Cardiac muscle cell (in vitro differentiated cells and primary cell): ENCODE data around the gene WFS1. TPM values are rescaled to one million over a fixed set of nuclear protein-coding genes. Genes with fewer than 3 reads are reported as not detected.
A peak's percentile ranks its signal among the peaks of the same experiment; 100 is the strongest.

Source experiments
- DNase-seq, 2 donors: peaks; one replicate each; pipeline versions ENCODE4 v3.0.0 to v3.0.0-alpha.2; 2010 to 2017; ENCODE audit warnings: low read depth in 1 of 2, low spot score in 1 of 2
- H3K27ac ChIP-seq: fragments of 200-600 bp; sonication (generic); 2 replicates; pipeline ENCODE4 v1.5.1; 2016
- H3K27me3 ChIP-seq: fragments of 200-600 bp; sonication (generic); 2 replicates; pipeline ENCODE4 v1.6.0; 2016; ENCODE audit warnings: control low read depth
- H3K36me3 ChIP-seq: fragments of 200-600 bp; sonication (generic); 2 replicates; pipeline ENCODE4 v1.5.1; 2016; ENCODE audit warnings: control low read depth
- H3K4me1 ChIP-seq: fragments of 200-600 bp; sonication (generic); 2 replicates; pipeline ENCODE4 v1.8.1; 2017; ENCODE audit warnings: low read depth, mild to moderate bottlenecking, mixed run types
- H3K4me3 ChIP-seq: fragments of 200-600 bp; sonication (generic); 2 replicates; pipeline ENCODE4 v1.5.1; 2016; ENCODE audit warnings: mild to moderate bottlenecking
- H3K9me3 ChIP-seq: fragments of 200-600 bp; sonication (generic); 2 replicates; pipeline ENCODE4 v1.5.1; 2017; ENCODE audit warnings: low read depth, mild to moderate bottlenecking, control low read depth
- polyA plus RNA-seq: library from polyadenylated mRNA; unstranded; fragments of >200 nt; fragmentation: Nextera tagmentation; extraction: Ambion mirVana; gene quantifications from 2 replicates; pipeline ENCODE4 v1.2.1, GENCODE V29; 2016
- total RNA-seq: library from RNA; depleted of rRNA; stranded (reverse); fragments of >200 nt; gene quantifications from 2 replicates; pipeline ENCODE4 v1.2.3, GENCODE V29; 2016
- TF ChIP-seq, protein P1 (sequence below): IDR thresholded peaks from 2 replicates; pipeline ENCODE4 v1.5.1; 2012; ENCODE audit warnings: low read depth, mild to moderate bottlenecking, low read length

The WFS1 gene
- total and polyA plus RNA-seq, 2 experiments from 2014 or later = 29.0 to 30.4 TPM

DNA sequence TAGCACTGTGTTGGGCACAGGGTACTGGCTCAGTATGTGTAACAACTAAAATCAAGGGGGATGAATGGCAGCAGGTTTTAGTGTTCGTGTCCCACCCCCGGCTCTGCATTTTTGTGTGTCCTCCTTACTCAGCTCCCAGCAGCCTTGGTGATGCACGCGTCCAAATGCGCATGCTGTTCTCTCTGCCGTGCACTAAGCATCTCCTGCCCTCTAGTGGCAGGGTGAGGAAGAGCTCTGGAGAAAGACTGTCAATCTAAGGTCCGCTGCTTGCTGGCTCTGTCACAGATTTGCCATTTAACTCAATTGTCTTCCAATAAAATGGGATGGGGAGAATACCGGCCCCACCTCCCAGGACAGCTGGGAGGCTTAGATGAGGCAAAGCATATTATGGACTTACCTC is 61.4 kb downstream of the WFS1 start:
- TF ChIP-seq, protein P1, sequence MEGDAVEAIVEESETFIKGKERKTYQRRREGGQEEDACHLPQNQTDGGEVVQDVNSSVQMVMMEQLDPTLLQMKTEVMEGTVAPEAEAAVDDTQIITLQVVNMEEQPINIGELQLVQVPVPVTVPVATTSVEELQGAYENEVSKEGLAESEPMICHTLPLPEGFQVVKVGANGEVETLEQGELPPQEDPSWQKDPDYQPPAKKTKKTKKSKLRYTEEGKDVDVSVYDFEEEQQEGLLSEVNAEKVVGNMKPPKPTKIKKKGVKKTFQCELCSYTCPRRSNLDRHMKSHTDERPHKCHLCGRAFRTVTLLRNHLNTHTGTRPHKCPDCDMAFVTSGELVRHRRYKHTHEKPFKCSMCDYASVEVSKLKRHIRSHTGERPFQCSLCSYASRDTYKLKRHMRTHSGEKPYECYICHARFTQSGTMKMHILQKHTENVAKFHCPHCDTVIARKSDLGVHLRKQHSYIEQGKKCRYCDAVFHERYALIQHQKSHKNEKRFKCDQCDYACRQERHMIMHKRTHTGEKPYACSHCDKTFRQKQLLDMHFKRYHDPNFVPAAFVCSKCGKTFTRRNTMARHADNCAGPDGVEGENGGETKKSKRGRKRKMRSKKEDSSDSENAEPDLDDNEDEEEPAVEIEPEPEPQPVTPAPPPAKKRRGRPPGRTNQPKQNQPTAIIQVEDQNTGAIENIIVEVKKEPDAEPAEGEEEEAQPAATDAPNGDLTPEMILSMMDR = peak; percentile 63
- H3K9me3 ChIP-seq = no peaks in the 10 kb centered on the region
- H3K36me3 ChIP-seq = no peaks in the 10 kb centered on the region
- DNase-seq = peak in 1 of 2 donors; percentile 27
- no peak overlapping the region for H3K27ac ChIP-seq
- no peaks in the 10 kb centered on the region for H3K4me1 ChIP-seq
- H3K27me3 ChIP-seq = peaks cover 2% of the 10 kb centered on the region
- H3K4me3 ChIP-seq = no peak overlapping the region

GRCh38 chr4:6331468-6331867 is 61.8 kb downstream of the WFS1 start:
- no peaks in the 10 kb centered on the region for H3K9me3 ChIP-seq
- TF ChIP-seq, protein P1 = no peak
- DNase-seq = no peak
- H3K4me3 ChIP-seq = no peak overlapping the region
- H3K4me1 ChIP-seq = no peaks in the 10 kb centered on the region
- peaks cover 2% of the 10 kb centered on the region for H3K27me3 ChIP-seq
- no peaks in the 10 kb centered on the region for H3K36me3 ChIP-seq
- no peak overlapping the region for H3K27ac ChIP-seq

GRCh38 chr4:6332042-6332668 is 62.5 kb downstream of the WFS1 start:
- H3K36me3 ChIP-seq = no peaks in the 10 kb centered on the region
- DNase-seq = peak; percentile 46 to 53
- H3K27me3 ChIP-seq = peaks cover 2% of the 10 kb centered on the region

GRCh38 chr4:6332669-6333050 is 63.0 kb downstream of the WFS1 start:
- no peak for DNase-seq
- H3K9me3 ChIP-seq = no peaks in the 10 kb centered on the region
- no peaks in the 10 kb centered on the region for H3K36me3 ChIP-seq
- H3K4me3 ChIP-seq = no peak overlapping the region
- peaks cover 6% of the 10 kb centered on the region for H3K27me3 ChIP-seq
- no peak overlapping the region for H3K27ac ChIP-seq
- H3K4me1 ChIP-seq = no peaks in the 10 kb centered on the region
- TF ChIP-seq, protein P1 = no peak

More at GRCh38 chr4:6332042-6332668, 62.5 kb downstream of the WFS1 start:
- Histone ChIP-seq H3K27ac (no peak overlapping the region), H3K4me1 (no peaks in the 10 kb centered on the region), H3K9me3 (no peaks in the 10 kb centered on the region), H3K4me3 (no peak overlapping the region)
- TF ChIP-seq, protein P1 = peak; percentile 85

- no peaks in the 10 kb centered on the region for H3K36me3 ChIP-seq
- H3K27ac ChIP-seq = no peak overlapping the region
- H3K4me1 ChIP-seq = no peaks in the 10 kb centered on the region
- no peak for DNase-seq
- no peaks in the 10 kb centered on the region for H3K9me3 ChIP-seq
- TF ChIP-seq, protein P1 = peak; percentile 63
- no peak overlapping the region for H3K4me3 ChIP-seq
- H3K27me3 ChIP-seq = peaks cover 10% of the 10 kb centered on the region
Measured at GRCh38 chr4:6333301-6334202, 63.9 kb downstream of the WFS1 start.
